Neural progenitor cell (in vitro differentiated cells): ENCODE data around the gene GLIS1. TPM values are rescaled to one million over a fixed set of nuclear protein-coding genes. Genes with fewer than 3 reads are reported as not detected.
A peak's percentile ranks its signal among the peaks of the same experiment; 100 is the strongest.

Experiments used
- DNase-seq: peaks from one replicate; pipeline ENCODE4 v3.0.0-alpha.2; 2016; ENCODE audit warnings: low spot score
- H2AFZ ChIP-seq: fragments of 200-600 bp; sonication (generic); replicated peaks from 2 replicates; pipeline ENCODE4 v1.6.1; 2016; ENCODE audit warnings: antibody characterized with exemption
- H3F3A ChIP-seq: fragments of 200-600 bp; sonication (generic); 2 replicates; pipeline ENCODE4 v1.6.1; 2016; ENCODE audit warnings: antibody characterized with exemption, low read depth
- H3K27ac ChIP-seq: fragments of 200-600 bp; sonication (generic); 2 replicates; pipeline ENCODE4 v1.5.1; 2016; ENCODE audit warnings: mild to moderate bottlenecking
- H3K27me3 ChIP-seq: fragments of 200-600 bp; sonication (generic); 2 replicates; pipeline ENCODE4 v1.6.1; 2016; ENCODE audit warnings: mild to moderate bottlenecking, moderate library complexity
- H3K36me3 ChIP-seq: fragments of 200-600 bp; sonication (generic); 2 replicates; pipeline ENCODE4 v1.5.1; 2016
- H3K4me1 ChIP-seq: fragments of 200-600 bp; sonication (generic); 2 replicates; pipeline ENCODE4 v1.6.1; 2016; ENCODE audit warnings: mixed run types
- H3K4me2 ChIP-seq: fragments of 200-600 bp; sonication (generic); 2 replicates; pipeline ENCODE4 v1.6.1; 2016
- H3K4me3 ChIP-seq: fragments of 200-600 bp; sonication (generic); 2 replicates; pipeline ENCODE4 v1.5.1; 2016
- H3K79me2 ChIP-seq: fragments of 200-600 bp; sonication (generic); 2 replicates; pipeline ENCODE4 v1.6.1; 2016; ENCODE audit warnings: low read depth
- H3K9ac ChIP-seq: fragments of 200-600 bp; sonication (generic); 2 replicates; pipeline ENCODE4 v1.6.1; 2016
- H3K9me3 ChIP-seq: fragments of 200-600 bp; sonication (generic); 2 replicates; pipeline ENCODE4 v1.5.1; 2016; ENCODE audit warnings: low read depth
- H4K20me1 ChIP-seq: fragments of 200-600 bp; sonication (generic); 2 replicates; pipeline ENCODE4 v1.6.1; 2016; ENCODE audit warnings: low read depth
- H3K27ac Mint-ChIP-seq: 3 replicates; pipeline ENCODE4 v1.8.0; 2021; ENCODE audit warnings: mixed read lengths
- H3K27me3 Mint-ChIP-seq: 2 replicates; pipeline ENCODE4 v1.8.0; 2022; ENCODE audit warnings: low read depth, mild to moderate bottlenecking, inconsistent platforms, moderate library complexity, mixed read lengths; ENCODE audit not compliant: insufficient read depth
- H3K36me3 Mint-ChIP-seq: 3 replicates; pipeline ENCODE4 v1.8.0; 2021; ENCODE audit warnings: mixed read lengths
- H3K4me1 Mint-ChIP-seq: 3 replicates; pipeline ENCODE4 v1.8.0; 2021; ENCODE audit warnings: mixed read lengths
- H3K4me3 Mint-ChIP-seq: 3 replicates; pipeline ENCODE4 v1.8.0; 2021; ENCODE audit warnings: mild to moderate bottlenecking, moderate library complexity, mixed read lengths
- H3K9me3 Mint-ChIP-seq: 3 replicates; pipeline ENCODE4 v1.8.0; 2020; ENCODE audit warnings: mixed read lengths
- CTCF ChIP-seq: fragments of 200-600 bp; sonication (generic); IDR thresholded peaks from 2 replicates; pipeline ENCODE4 v1.5.1; 2017; ENCODE audit warnings: antibody characterized with exemption, mild to moderate bottlenecking
- EZH2 ChIP-seq: fragments of 200-600 bp; sonication (generic); IDR thresholded peaks from 2 replicates; pipeline ENCODE4 v1.6.1; 2017; ENCODE audit warnings: antibody characterized with exemption, mild to moderate bottlenecking, moderate library complexity
- EZH2phosphoT487 ChIP-seq: fragments of 200-600 bp; sonication (generic); IDR thresholded peaks from 2 replicates; pipeline ENCODE4 v1.6.1; 2017; ENCODE audit warnings: antibody characterized with exemption
- total RNA-seq: library from RNA; depleted of rRNA; stranded (reverse); fragments of >200 nt; gene quantifications from 2 replicates; pipeline ENCODE4 v1.2.3, GENCODE V29; 2015; ENCODE audit warnings: low replicate concordance

Gene GLIS1
- total RNA-seq, 1 donor from 2014 or later, result not detected

GRCh38 chr1:53462769-53463501 lies 276.0 kb downstream of the GLIS1 start:
- Histone ChIP-seq H3F3A (peaks cover 10% of the 10 kb centered on the region), H3K4me3 (no peak overlapping the region), H3K79me2 (no peaks in the 10 kb centered on the region), H3K36me3 (no peaks in the 10 kb centered on the region), H3K27me3 (no peaks in the 10 kb centered on the region), H3K27ac (no peak overlapping the region), H3K4me2 (no peak overlapping the region), H4K20me1 (no peaks in the 10 kb centered on the region), H3K9ac (no peak overlapping the region), H2AFZ (peak overlapping the region; percentile 63), H3K9me3 (no peaks in the 10 kb centered on the region), H3K4me1 (peaks cover 11% of the 10 kb centered on the region)
- Mint-ChIP-seq H3K9me3 (peaks cover 2% of the 10 kb centered on the region), H3K4me1 (peaks cover 24% of the 10 kb centered on the region), H3K27me3 (peaks cover 13% of the 10 kb centered on the region), H3K27ac (peak overlapping the region; percentile 94), H3K4me3 (no peak overlapping the region), H3K36me3 (no peaks in the 10 kb centered on the region)
- DNase-seq, result peak; percentile 62
- TF ChIP-seq EZH2phosphoT487 (no peak), EZH2 (no peak), CTCF (no peak)

GRCh38 chr1:53462193-53462592 lies 276.8 kb downstream of the GLIS1 start:
- H2AFZ ChIP-seq, result no peak overlapping the region
- H3K36me3 ChIP-seq, result no peaks in the 10 kb centered on the region
- DNase-seq, result no peak
- no peaks in the 10 kb centered on the region for H4K20me1 ChIP-seq
- peaks cover 11% of the 10 kb centered on the region for H3K4me1 ChIP-seq
- Mint-ChIP-seq H3K36me3 (no peaks in the 10 kb centered on the region), H3K9me3 (peaks cover 2% of the 10 kb centered on the region), H3K4me1 (peaks cover 22% of the 10 kb centered on the region), H3K27ac (no peak overlapping the region), H3K27me3 (peaks cover 13% of the 10 kb centered on the region), H3K4me3 (no peak overlapping the region)
- no peak for TF ChIP-seq EZH2
- no peak for TF ChIP-seq EZH2phosphoT487
- no peak for TF ChIP-seq CTCF
- H3K9ac ChIP-seq, result no peak overlapping the region
- no peak overlapping the region for H3K4me3 ChIP-seq
- peaks cover 10% of the 10 kb centered on the region for H3F3A ChIP-seq
- H3K27me3 ChIP-seq, result no peaks in the 10 kb centered on the region
- H3K79me2 ChIP-seq, result no peaks in the 10 kb centered on the region
- H3K9me3 ChIP-seq, result no peaks in the 10 kb centered on the region
- no peak overlapping the region for H3K4me2 ChIP-seq
- H3K27ac ChIP-seq, result no peak overlapping the region

GRCh38 chr1:53461323-53462044 lies 277.5 kb downstream of the GLIS1 start:
- no peak for DNase-seq
- Mint-ChIP-seq H3K4me1 (peaks cover 22% of the 10 kb centered on the region), H3K9me3 (peaks cover 2% of the 10 kb centered on the region), H3K4me3 (no peak overlapping the region), H3K27me3 (peaks cover 11% of the 10 kb centered on the region), H3K27ac (no peak overlapping the region), H3K36me3 (no peaks in the 10 kb centered on the region)
- no peak overlapping the region for H3K9ac ChIP-seq
- TF ChIP-seq CTCF (no peak), EZH2phosphoT487 (no peak), EZH2 (no peak)
- peaks cover 10% of the 10 kb centered on the region for H3F3A ChIP-seq
- H3K4me2 ChIP-seq, result no peak overlapping the region
- H4K20me1 ChIP-seq, result no peaks in the 10 kb centered on the region
- H3K36me3 ChIP-seq, result no peaks in the 10 kb centered on the region
- no peak overlapping the region for H3K4me3 ChIP-seq
- peaks cover 11% of the 10 kb centered on the region for H3K4me1 ChIP-seq
- H3K9me3 ChIP-seq, result no peaks in the 10 kb centered on the region
- no peak overlapping the region for H3K27ac ChIP-seq
- no peaks in the 10 kb centered on the region for H3K79me2 ChIP-seq
- no peaks in the 10 kb centered on the region for H3K27me3 ChIP-seq
- no peak overlapping the region for H2AFZ ChIP-seq
